HL-60 (cell line): ENCODE data around the gene RIN1.

Experiments
- DNase-seq, 2 experiments: peaks; one replicate each; pipeline ENCODE4 v3.0.0-alpha.2; 2010 to 2020; ENCODE audit warnings: low read depth in 1 of 2, low spot score in 1 of 2
- H3K27ac ChIP-seq: fragments of 250-450 bp; sonication (Bioruptor Pico); replicated peaks from 2 replicates; pipeline ENCODE4 v1.5.1; 2020; ENCODE audit warnings: mild to moderate bottlenecking, moderate library complexity
- H3K27me3 ChIP-seq: fragments of 250-450 bp; sonication (Bioruptor Pico); 2 replicates; pipeline ENCODE4 v1.5.1; 2021; ENCODE audit warnings: mild to moderate bottlenecking, moderate library complexity; ENCODE audit not compliant: insufficient read depth, poor library complexity, severe bottlenecking
- H3K4me3 ChIP-seq: replicated peaks from 2 replicates; pipeline ENCODE4 v1.5.1; 2011; ENCODE audit warnings: mild to moderate bottlenecking, control low read depth, low read length; ENCODE audit not compliant: insufficient read depth
- CTCF ChIP-seq: IDR thresholded peaks from one replicate; pipeline ENCODE4 v1.5.1; 2011; ENCODE audit warnings: low read length, control low read depth, inconsistent platforms; ENCODE audit not compliant: insufficient read depth
- GABPA ChIP-seq: IDR thresholded peaks from 2 replicates; pipeline ENCODE4 v1.6.1; 2012; ENCODE audit warnings: low read depth
- POLR2AphosphoS5 ChIP-seq: IDR thresholded peaks from 2 replicates; pipeline ENCODE4 v1.6.1; 2012; ENCODE audit warnings: low read depth
- SPI1 ChIP-seq: IDR thresholded peaks from 2 replicates; pipeline ENCODE4 v1.6.1; 2012; ENCODE audit warnings: low read depth, mild to moderate bottlenecking, borderline replicate concordance
- TF ChIP-seq, protein P1 (sequence below): IDR thresholded peaks from 2 replicates; pipeline ENCODE4 v1.6.1; 2012; ENCODE audit warnings: low read depth; ENCODE audit not compliant: insufficient replicate concordance

Gene RIN1

DNA sequence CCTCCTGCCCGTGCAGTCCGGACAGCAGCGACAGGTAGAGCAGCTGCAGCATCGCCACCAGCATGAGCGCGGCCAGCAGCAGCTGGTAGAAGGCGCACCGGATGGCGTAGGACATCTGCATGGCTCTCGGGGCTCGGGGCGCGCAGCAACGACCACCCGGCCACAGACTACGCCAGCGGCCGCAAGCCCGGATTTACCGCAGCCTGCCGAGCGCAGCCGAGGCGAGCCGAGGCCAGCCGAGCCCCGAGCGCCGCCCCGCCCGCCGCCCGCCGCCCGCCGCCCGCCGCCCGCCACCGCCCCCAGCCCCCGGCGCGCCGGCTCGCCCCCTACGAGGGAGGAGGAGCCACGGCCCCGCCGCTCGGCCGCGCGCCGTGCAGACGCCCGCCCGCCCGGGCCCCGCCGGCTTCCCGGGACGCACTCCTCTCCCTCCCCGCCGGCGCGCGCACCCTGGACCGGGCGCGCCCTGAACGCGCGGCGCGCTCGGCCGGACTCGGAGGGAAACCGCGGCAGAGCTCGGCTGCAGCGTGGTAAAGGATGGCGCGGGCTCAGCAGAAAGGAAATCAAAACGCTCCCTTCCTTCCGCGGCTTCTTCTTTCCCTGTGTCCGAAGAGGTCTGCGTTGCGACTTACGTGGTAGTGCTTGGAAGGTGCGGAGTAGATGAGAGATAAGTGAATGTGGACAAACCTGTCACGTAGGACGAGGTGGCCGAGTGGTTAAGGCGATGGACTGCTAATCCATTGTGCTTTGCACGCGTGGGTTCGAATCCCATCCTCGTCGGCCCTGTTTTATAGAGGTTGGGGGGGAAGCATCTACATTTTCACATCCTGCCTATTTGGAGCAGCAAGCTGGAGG lies 11.4 kb upstream of the RIN1 start, which contains the start of gene B4GAT1:
Gene B4GAT1 (minus strand): TSS at position 205 of the 852 bp plus-strand sequence. CDS start 84 bp downstream, at position 121.
- DNase-seq: peak in 1 of 2 experiments; percentile 84
- TF ChIP-seq POLR2AphosphoS5: no peak
- Histone ChIP-seq H3K4me3 (peak within 1 kb of the TSS; percentile 67), H3K27me3 (no peaks in the 10 kb centered on the region), H3K27ac (peak within 1 kb of the TSS; percentile 39; the same call in 1 of the 2 replicates)

GRCh38 chr11:66346476-66347424 lies 10.5 kb upstream of the RIN1 start:
- peak overlapping the region; percentile 67 for H3K4me3 ChIP-seq
- H3K27me3 ChIP-seq: no peaks in the 10 kb centered on the region
- no peak for DNase-seq
- H3K27ac ChIP-seq: peak overlapping the region; percentile 39; the same call in 1 of the 2 replicates
- no peak for TF ChIP-seq CTCF
- TF ChIP-seq, protein P1, sequence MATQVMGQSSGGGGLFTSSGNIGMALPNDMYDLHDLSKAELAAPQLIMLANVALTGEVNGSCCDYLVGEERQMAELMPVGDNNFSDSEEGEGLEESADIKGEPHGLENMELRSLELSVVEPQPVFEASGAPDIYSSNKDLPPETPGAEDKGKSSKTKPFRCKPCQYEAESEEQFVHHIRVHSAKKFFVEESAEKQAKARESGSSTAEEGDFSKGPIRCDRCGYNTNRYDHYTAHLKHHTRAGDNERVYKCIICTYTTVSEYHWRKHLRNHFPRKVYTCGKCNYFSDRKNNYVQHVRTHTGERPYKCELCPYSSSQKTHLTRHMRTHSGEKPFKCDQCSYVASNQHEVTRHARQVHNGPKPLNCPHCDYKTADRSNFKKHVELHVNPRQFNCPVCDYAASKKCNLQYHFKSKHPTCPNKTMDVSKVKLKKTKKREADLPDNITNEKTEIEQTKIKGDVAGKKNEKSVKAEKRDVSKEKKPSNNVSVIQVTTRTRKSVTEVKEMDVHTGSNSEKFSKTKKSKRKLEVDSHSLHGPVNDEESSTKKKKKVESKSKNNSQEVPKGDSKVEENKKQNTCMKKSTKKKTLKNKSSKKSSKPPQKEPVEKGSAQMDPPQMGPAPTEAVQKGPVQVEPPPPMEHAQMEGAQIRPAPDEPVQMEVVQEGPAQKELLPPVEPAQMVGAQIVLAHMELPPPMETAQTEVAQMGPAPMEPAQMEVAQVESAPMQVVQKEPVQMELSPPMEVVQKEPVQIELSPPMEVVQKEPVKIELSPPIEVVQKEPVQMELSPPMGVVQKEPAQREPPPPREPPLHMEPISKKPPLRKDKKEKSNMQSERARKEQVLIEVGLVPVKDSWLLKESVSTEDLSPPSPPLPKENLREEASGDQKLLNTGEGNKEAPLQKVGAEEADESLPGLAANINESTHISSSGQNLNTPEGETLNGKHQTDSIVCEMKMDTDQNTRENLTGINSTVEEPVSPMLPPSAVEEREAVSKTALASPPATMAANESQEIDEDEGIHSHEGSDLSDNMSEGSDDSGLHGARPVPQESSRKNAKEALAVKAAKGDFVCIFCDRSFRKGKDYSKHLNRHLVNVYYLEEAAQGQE: peak; percentile 12

GRCh38 chr11:66345316-66345649 lies 9.0 kb upstream of the RIN1 start:
- no peaks in the 10 kb centered on the region for H3K27me3 ChIP-seq
- no peak for DNase-seq
- peak overlapping the region; percentile 81 for H3K27ac ChIP-seq
- H3K4me3 ChIP-seq: peak overlapping the region; percentile 98
- no peak for TF ChIP-seq SPI1

GRCh38 chr11:66344550-66345315 lies 8.5 kb upstream of the RIN1 start, which contains the start of gene BRMS1:
TSS of gene BRMS1 (minus strand) at chr11:66345104. CDS start at chr11:66342234, 2,870 bp downstream.
- Histone ChIP-seq H3K4me3 (peak within 1 kb of the TSS; percentile 98), H3K27me3 (no peaks in the 10 kb centered on the region), H3K27ac (peak within 1 kb of the TSS; percentile 81)
- peak; percentile 94 to 98 for DNase-seq
- TF ChIP-seq CTCF: no peak
- TF ChIP-seq, protein P1: no peak
- TF ChIP-seq SPI1: no peak
- peak; percentile 89 for TF ChIP-seq POLR2AphosphoS5
- no peak for TF ChIP-seq GABPA
